Spleen (tissue), 11 donors: ENCODE results near the gene IL33. TPM values are rescaled to one million over a fixed set of nuclear protein-coding genes. Genes with fewer than 3 reads are reported as not detected.

ENCODE experiments used
- DNase-seq: peaks from one replicate; pipeline ENCODE4 v3.0.0-alpha.2; 2020
- H3K27ac ChIP-seq, 8 donors: fragments of 200-600 bp; sonication (generic) in 7 of 8; 1 replicate in 4 of 8; 2 replicates in 4 of 8; pipeline versions ENCODE4 v1.5.0 to v1.8.0; 2016 to 2021; ENCODE audit warnings: inconsistent platforms in 4 of 8, mild to moderate bottlenecking in 4 of 8, moderate library complexity in 1 of 8
- H3K27me3 ChIP-seq, 7 donors: fragments of 200-600 bp; sonication (generic) in 6 of 7; replicated peaks in 1 of 7; 1 replicate in 4 of 7; 2 replicates in 3 of 7; pipeline versions ENCODE4 v1.5.0 to v1.8.0; 2016 to 2021; ENCODE audit warnings: inconsistent platforms in 3 of 7, mild to moderate bottlenecking in 1 of 7
- H3K36me3 ChIP-seq, 6 donors: fragments of 200-600 bp; sonication (generic) in 5 of 6; 1 replicate in 4 of 6; 2 replicates in 2 of 6; pipeline versions ENCODE4 v1.5.0 to v1.8.0; 2016 to 2021; ENCODE audit warnings: inconsistent platforms in 2 of 6
- H3K4me1 ChIP-seq, 6 donors: fragments of 200-600 bp; sonication (generic) in 5 of 6; 1 replicate in 3 of 6; 2 replicates in 3 of 6; pipeline versions ENCODE4 v1.5.0 to v1.8.0; 2016 to 2021; ENCODE audit warnings: inconsistent platforms in 3 of 6
- H3K4me3 ChIP-seq, 8 donors: fragments of 200-600 bp; sonication (generic) in 7 of 8; 1 replicate in 4 of 8; 2 replicates in 4 of 8; pipeline versions ENCODE4 v1.5.0 to v1.8.0; 2016 to 2021; ENCODE audit warnings: inconsistent platforms in 4 of 8, mild to moderate bottlenecking in 4 of 8, moderate library complexity in 2 of 8
- H3K9me3 ChIP-seq, 8 donors: fragments of 200-600 bp; sonication (generic) in 7 of 8; 1 replicate in 4 of 8; 2 replicates in 4 of 8; pipeline versions ENCODE4 v1.5.0 to v1.8.0; 2016 to 2021; ENCODE audit warnings: inconsistent platforms in 4 of 8
- CTCF ChIP-seq, 11 experiments: fragments of 200-600 bp in 7 of 11; fragments of 450-650 bp in 4 of 11; sonication (generic) in 4 of 11; IDR thresholded peaks in 8 of 11; conservative IDR thresholded peaks in 3 of 11; 1 replicate in 7 of 11; 2 replicates in 4 of 11; pipeline versions ENCODE4 v1.4.0 to v1.8.0; 2016 to 2021; ENCODE audit warnings: antibody characterized with exemption in 11 of 11, inconsistent platforms in 4 of 11, mild to moderate bottlenecking in 1 of 11
- POLR2A ChIP-seq, 3 donors: fragments of 450-650 bp; IDR thresholded peaks; one replicate each; pipeline ENCODE4 v1.5.1; 2017; ENCODE audit warnings: antibody characterized with exemption in 3 of 3, mild to moderate bottlenecking in 1 of 3
- POLR2AphosphoS5 ChIP-seq, 3 donors: sonication (generic); formaldehyde crosslinking; IDR thresholded peaks; one replicate each; pipeline ENCODE4 v1.5.1; 2017; ENCODE audit warnings: antibody characterized with exemption in 3 of 3
- WGBS, 5 donors: extraction: QIAGEN DNeasy Blood & Tissue Kit in 3 of 5; methylation state at CpG; one replicate each; pipeline versions ENCODE4 v1.1.5 to v1.1.7; 2013 to 2018; 5-methylcytosine and 5-hydroxymethylcytosine counted together
- intact Hi-C: fragments of 100-400 bp; cut with DNase I; formaldehyde crosslinking; loops from one replicate; pipeline ENCODE4 v1.15.0; 2023; ENCODE audit warnings: low total_unique reads
- polyA plus RNA-seq, 3 donors: library from polyadenylated mRNA; stranded (reverse); fragments of 200-250 nt; gene quantifications; one replicate each; pipeline ENCODE4 v1.2.1, GENCODE V29; 2013
- total RNA-seq, 7 donors: library from RNA; depleted of rRNA in 3 of 7; stranded (reverse); fragments of >200 nt in 3 of 7; fragmentation: NEBNext Ultra II Directional in 4 of 7; extraction: Animal tissue kit (Norgen Biotek cat#: 25700) in 4 of 7; gene quantifications; one replicate each; pipeline versions ENCODE4 v1.1.0 to v1.2.1, GENCODE V29; 2016 to 2021
- donor health status: healthy with polysubstance abuse.
- donor health status: DM: no; HTN: no; CAD: no; lungs with moderate emphysema.
- donor health status: DM: no; HTN: no; CAD: no.
- donor health status: Bipolar disorder and iron deficiency.
- donor health status: healthy.
- donor health status: DM: no; HTN: no; CAD: no.
- donor health status: DM: yes; HTN: yes; CAD: no.

The IL33 gene
- total and polyA plus RNA-seq, 10 donors, result 2.7 to 18.9 (median 11.2) TPM

- H3K36me3 ChIP-seq, result no peaks in the 10 kb centered on the region
- peaks cover 0 to 21% (median 6%) of the 10 kb centered on the region in 6 donors for H3K4me1 ChIP-seq
- H3K4me3 ChIP-seq, result peak overlapping the region in 6 of 8 donors; percentile 0 to 31 (median 12)
- DNase-seq, result no peak
- peaks cover 0 to 8% (median 2%) of the 10 kb centered on the region in 8 donors for H3K9me3 ChIP-seq
- WGBS, 5 donors, result 62 to 85% (median 78%) methylated on average over 3 of the region's 3 CpGs
- intact Hi-C loops, result no loop called here
- TF ChIP-seq POLR2AphosphoS5 (IDR thresholded peaks at IDR 0.05) (no peak), CTCF (IDR thresholded peaks at IDR 0.05 in 8 of 11, conservative IDR thresholded peaks at IDR 0.05 in 3 of 11) (no peak), POLR2A (IDR thresholded peaks at IDR 0.05) (no peak)
- peak overlapping the region in 1 of 8 donors; percentile 16 for H3K27ac ChIP-seq
- no peaks in the 10 kb centered on the region for H3K27me3 ChIP-seq
Measured at GRCh38 chr9:6216002-6216401, 395 bp downstream of the IL33 start.

GRCh38 chr9:6216951-6217350 is 1.3 kb downstream of the IL33 start:
- peak overlapping the region in 2 of 8 donors; percentile 11 to 31 for H3K4me3 ChIP-seq
- no peaks in the 10 kb centered on the region for H3K9me3 ChIP-seq
- H3K4me1 ChIP-seq, result peaks cover 0 to 21% (median 6%) of the 10 kb centered on the region in 6 donors
- DNase-seq, result no peak
- intact Hi-C loops, result no loop called here
- TF ChIP-seq CTCF (IDR thresholded peaks at IDR 0.05 in 8 of 11, conservative IDR thresholded peaks at IDR 0.05 in 3 of 11) (no peak), POLR2AphosphoS5 (IDR thresholded peaks at IDR 0.05) (no peak), POLR2A (IDR thresholded peaks at IDR 0.05) (no peak)
- 31 to 67% (median 54%) methylated on average over 1 of the region's 1 CpG for WGBS, 5 donors
- H3K27me3 ChIP-seq, result peaks cover 0 to 6% (median 0%) of the 10 kb centered on the region in 7 donors
- H3K27ac ChIP-seq, result peak overlapping the region in 4 of 8 donors; percentile 1 to 79 (median 66)
- no peaks in the 10 kb centered on the region for H3K36me3 ChIP-seq

- Histone ChIP-seq H3K27ac (peak overlapping the region in 7 of 8 donors; percentile 60 to 80 (median 72)), H3K4me3 (peak overlapping the region in 1 of 8 donors; percentile 31), H3K4me1 (peaks cover 0 to 21% (median 6%) of the 10 kb centered on the region in 6 donors), H3K9me3 (no peaks in the 10 kb centered on the region), H3K36me3 (no peaks in the 10 kb centered on the region), H3K27me3 (peaks cover 0 to 6% (median 0%) of the 10 kb centered on the region in 7 donors)
- TF ChIP-seq POLR2A (IDR thresholded peaks at IDR 0.05) (no peak), POLR2AphosphoS5 (IDR thresholded peaks at IDR 0.05) (no peak), CTCF (IDR thresholded peaks at IDR 0.05 in 8 of 11, conservative IDR thresholded peaks at IDR 0.05 in 3 of 11) (no peak)
- intact Hi-C loops, result no loop called here
- 21 to 32% (median 28%) methylated on average over 3 of the region's 3 CpGs for WGBS, 5 donors
- DNase-seq, result no peak
Measured at GRCh38 chr9:6218099-6218502, 2.5 kb downstream of the IL33 start.

GRCh38 chr9:6219040-6219439 is 3.4 kb downstream of the IL33 start:
- Histone ChIP-seq H3K27me3 (peaks cover 0 to 6% (median 0%) of the 10 kb centered on the region in 7 donors), H3K36me3 (no peaks in the 10 kb centered on the region), H3K9me3 (no peaks in the 10 kb centered on the region), H3K27ac (peak overlapping the region in 6 of 8 donors; percentile 1 to 79 (median 48)), H3K4me1 (peaks cover 0 to 21% (median 6%) of the 10 kb centered on the region in 6 donors), H3K4me3 (no peak overlapping the region)
- TF ChIP-seq CTCF (IDR thresholded peaks at IDR 0.05 in 8 of 11, conservative IDR thresholded peaks at IDR 0.05 in 3 of 11), result no peak
- no peak for TF ChIP-seq POLR2AphosphoS5 (IDR thresholded peaks at IDR 0.05)
- no peak for TF ChIP-seq POLR2A (IDR thresholded peaks at IDR 0.05)
- DNase-seq, result no peak
- 66 to 79% (median 73%) methylated on average over 4 of the region's 4 CpGs for WGBS, 5 donors
- intact Hi-C loops, result no loop called here
